RWPE1 (cell line): Measurements from ENCODE around the gene OR6Y1.

Source experiments
- CTCF ChIA-PET: fragments of 350-600 bp; sonication (Branson Sonifier 250); formaldehyde crosslinking; extraction: SDS; loops from one replicate; lab custom pipeline; 2021; lab: Yijun Ruan, JAX
- POLR2A ChIA-PET: fragments of 400-600 bp; formaldehyde crosslinking; extraction: SDS; loops from one replicate; lab custom pipeline; 2020; ENCODE audit warnings: antibody characterized with exemption; ENCODE audit not compliant: low non-redundant PET; lab: Yijun Ruan, JAX
- DNase-seq: peaks from one replicate; pipeline ENCODE4 v3.0.0; 2012; ENCODE audit warnings: low spot score
- H3K27ac ChIP-seq: fragments of 450-650 bp; 2 replicates; pipeline ENCODE4 v1.5.1; 2017
- TF ChIP-seq, protein P1 (sequence below): fragments of 450-650 bp; conservative IDR thresholded peaks from 2 replicates; pipeline ENCODE4 v1.5.1; 2017; ENCODE audit warnings: low read depth, mild to moderate bottlenecking

Gene OR6Y1

DNA sequence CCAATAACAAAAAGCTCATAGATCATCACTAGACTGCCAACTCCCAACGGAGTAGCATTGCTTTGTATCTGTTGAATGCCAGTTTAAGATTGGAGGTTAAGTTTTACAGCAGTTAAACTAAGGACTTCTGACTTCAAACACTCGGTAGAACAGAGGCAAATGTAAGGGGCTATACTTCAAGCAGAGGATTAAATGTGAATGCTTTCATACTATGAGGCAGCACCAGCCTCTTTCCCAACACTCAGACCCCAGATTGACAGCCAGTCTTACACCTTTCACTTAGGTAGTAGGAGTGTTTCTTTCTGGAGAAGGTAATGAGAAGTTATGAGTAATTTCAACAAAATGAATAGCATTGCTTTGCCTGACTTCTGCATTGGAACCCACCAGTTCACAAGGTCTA, 59.4 kb downstream of the OR6Y1 start:
- POLR2A ChIA-PET, result no interaction called here
- DNase-seq, result no peak
- no peak overlapping the region for H3K27ac ChIP-seq
- TF ChIP-seq, protein P1, sequence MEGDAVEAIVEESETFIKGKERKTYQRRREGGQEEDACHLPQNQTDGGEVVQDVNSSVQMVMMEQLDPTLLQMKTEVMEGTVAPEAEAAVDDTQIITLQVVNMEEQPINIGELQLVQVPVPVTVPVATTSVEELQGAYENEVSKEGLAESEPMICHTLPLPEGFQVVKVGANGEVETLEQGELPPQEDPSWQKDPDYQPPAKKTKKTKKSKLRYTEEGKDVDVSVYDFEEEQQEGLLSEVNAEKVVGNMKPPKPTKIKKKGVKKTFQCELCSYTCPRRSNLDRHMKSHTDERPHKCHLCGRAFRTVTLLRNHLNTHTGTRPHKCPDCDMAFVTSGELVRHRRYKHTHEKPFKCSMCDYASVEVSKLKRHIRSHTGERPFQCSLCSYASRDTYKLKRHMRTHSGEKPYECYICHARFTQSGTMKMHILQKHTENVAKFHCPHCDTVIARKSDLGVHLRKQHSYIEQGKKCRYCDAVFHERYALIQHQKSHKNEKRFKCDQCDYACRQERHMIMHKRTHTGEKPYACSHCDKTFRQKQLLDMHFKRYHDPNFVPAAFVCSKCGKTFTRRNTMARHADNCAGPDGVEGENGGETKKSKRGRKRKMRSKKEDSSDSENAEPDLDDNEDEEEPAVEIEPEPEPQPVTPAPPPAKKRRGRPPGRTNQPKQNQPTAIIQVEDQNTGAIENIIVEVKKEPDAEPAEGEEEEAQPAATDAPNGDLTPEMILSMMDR, result no peak
- CTCF ChIA-PET, result interaction anchor here (0.5 to 0.6 kb wide), 2 partner anchors 57 to 1023 kb away, joined by 3 to 6 read pairs; no protein-coding TSS in a partner anchor
